HG03520 (cell line): ENCODE results near the gene CEP152.

Source experiments
- ATAC-seq: cut with Tn5 transposase; IDR thresholded peaks from one replicate; pipeline ENCODE4 v1.9.1; 2021; ENCODE audit warnings: mild to moderate bottlenecking, moderate library complexity; ENCODE audit not compliant: unreplicated experiment

Gene CEP152

GRCh38 chr15:48774484-48774883, 36.4 kb downstream of the CEP152 start:
- no peak for ATAC-seq

GRCh38 chr15:48766196-48766595, 44.7 kb downstream of the CEP152 start:
- no peak for ATAC-seq

GRCh38 chr15:48765022-48765421, 45.8 kb downstream of the CEP152 start:
- no peak for ATAC-seq

GRCh38 chr15:48761393-48762158, 49.3 kb downstream of the CEP152 start:
- no peak for ATAC-seq

GRCh38 chr15:48759921-48760320, 50.9 kb downstream of the CEP152 start:
- no peak for ATAC-seq

GRCh38 chr15:48757661-48758060, 53.2 kb downstream of the CEP152 start:
- no peak for ATAC-seq

- ATAC-seq, result no peak
These were observed 56.9 kb downstream of the CEP152 start for GRCh38 chr15:48754011-48754410.

- no peak for ATAC-seq
These were observed 59.3 kb downstream of the CEP152 start for GRCh38 chr15:48751595-48751994.

- ATAC-seq, result no peak
These were observed 62.3 kb downstream of the CEP152 start for GRCh38 chr15:48748535-48748934.

- no peak for ATAC-seq
These were observed 77.3 kb downstream of the CEP152 start for GRCh38 chr15:48733615-48734014.

- ATAC-seq, result no peak
These were observed 80.4 kb downstream of the CEP152 start for GRCh38 chr15:48730506-48730905.

- ATAC-seq, result no peak
These were observed 86.9 kb downstream of the CEP152 start for GRCh38 chr15:48723969-48724368.

GRCh38 chr15:48722764-48723661, 87.9 kb downstream of the CEP152 start:
- no peak for ATAC-seq

GRCh38 chr15:48721061-48721810, 89.6 kb downstream of the CEP152 start:
- ATAC-seq, result no peak

GRCh38 chr15:48720646-48721045, 90.2 kb downstream of the CEP152 start:
- ATAC-seq, result no peak

- ATAC-seq, result no peak
These were observed 91.2 kb downstream of the CEP152 start for GRCh38 chr15:48719668-48720067.

- no peak for ATAC-seq
These were observed 92.2 kb downstream of the CEP152 start for GRCh38 chr15:48718646-48719045.

GRCh38 chr15:48717458-48717857, 93.4 kb downstream of the CEP152 start:
- no peak for ATAC-seq

GRCh38 chr15:48712546-48712945, 98.3 kb downstream of the CEP152 start:
- no peak for ATAC-seq

GRCh38 chr15:48710952-48711495, 99.8 kb downstream of the CEP152 start:
- ATAC-seq, result no peak

GRCh38 chr15:48708641-48709040, 102.2 kb downstream of the CEP152 start:
- ATAC-seq, result no peak
